ENCODE measurements around the gene ERMARD. TPM values are rescaled to one million over a fixed set of nuclear protein-coding genes. Genes with fewer than 3 reads are reported as not detected.

ERMARD gene
- total RNA-seq, 3 donors from 2014 or later, result 16.6 to 25.2 (median 23.1) TPM

DNA sequence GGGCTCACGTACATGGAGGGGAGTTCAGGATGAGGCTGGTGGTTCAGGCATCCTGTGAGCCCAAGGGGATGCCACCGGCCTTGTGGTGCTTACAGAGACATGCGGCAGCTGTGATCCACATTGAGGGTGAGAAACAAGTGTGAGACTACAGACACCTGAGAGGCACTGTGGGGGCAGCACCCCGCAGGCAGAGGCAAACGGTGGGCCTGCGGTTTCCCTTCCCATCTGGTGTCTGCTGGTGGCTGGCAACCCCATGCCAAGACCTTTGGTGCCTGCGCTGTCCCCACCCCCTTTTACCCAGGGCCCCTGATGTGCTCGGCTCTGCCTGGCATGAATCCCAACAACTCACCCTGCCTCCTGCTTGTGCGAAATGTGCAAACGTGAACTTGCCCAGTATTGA, 42.0 kb downstream of the ERMARD start:
- no peak for ATAC-seq
- TF ChIP-seq, protein P1, sequence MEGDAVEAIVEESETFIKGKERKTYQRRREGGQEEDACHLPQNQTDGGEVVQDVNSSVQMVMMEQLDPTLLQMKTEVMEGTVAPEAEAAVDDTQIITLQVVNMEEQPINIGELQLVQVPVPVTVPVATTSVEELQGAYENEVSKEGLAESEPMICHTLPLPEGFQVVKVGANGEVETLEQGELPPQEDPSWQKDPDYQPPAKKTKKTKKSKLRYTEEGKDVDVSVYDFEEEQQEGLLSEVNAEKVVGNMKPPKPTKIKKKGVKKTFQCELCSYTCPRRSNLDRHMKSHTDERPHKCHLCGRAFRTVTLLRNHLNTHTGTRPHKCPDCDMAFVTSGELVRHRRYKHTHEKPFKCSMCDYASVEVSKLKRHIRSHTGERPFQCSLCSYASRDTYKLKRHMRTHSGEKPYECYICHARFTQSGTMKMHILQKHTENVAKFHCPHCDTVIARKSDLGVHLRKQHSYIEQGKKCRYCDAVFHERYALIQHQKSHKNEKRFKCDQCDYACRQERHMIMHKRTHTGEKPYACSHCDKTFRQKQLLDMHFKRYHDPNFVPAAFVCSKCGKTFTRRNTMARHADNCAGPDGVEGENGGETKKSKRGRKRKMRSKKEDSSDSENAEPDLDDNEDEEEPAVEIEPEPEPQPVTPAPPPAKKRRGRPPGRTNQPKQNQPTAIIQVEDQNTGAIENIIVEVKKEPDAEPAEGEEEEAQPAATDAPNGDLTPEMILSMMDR (IDR thresholded peaks at IDR 0.05), result no peak
- no peaks in the 10 kb centered on the region for H3K9me3 ChIP-seq
- intact Hi-C loops (cut with DNase I, micrococcal nuclease), result no loop called here
- no peak overlapping the region for H3K4me3 ChIP-seq
- no peak for DNase-seq
- H3K36me3 ChIP-seq (ENCODE audit: low read depth), result no peaks in the 10 kb centered on the region
- peaks cover 9% of the 10 kb centered on the region for H3K4me1 ChIP-seq (ENCODE audit: low read depth)

DNA sequence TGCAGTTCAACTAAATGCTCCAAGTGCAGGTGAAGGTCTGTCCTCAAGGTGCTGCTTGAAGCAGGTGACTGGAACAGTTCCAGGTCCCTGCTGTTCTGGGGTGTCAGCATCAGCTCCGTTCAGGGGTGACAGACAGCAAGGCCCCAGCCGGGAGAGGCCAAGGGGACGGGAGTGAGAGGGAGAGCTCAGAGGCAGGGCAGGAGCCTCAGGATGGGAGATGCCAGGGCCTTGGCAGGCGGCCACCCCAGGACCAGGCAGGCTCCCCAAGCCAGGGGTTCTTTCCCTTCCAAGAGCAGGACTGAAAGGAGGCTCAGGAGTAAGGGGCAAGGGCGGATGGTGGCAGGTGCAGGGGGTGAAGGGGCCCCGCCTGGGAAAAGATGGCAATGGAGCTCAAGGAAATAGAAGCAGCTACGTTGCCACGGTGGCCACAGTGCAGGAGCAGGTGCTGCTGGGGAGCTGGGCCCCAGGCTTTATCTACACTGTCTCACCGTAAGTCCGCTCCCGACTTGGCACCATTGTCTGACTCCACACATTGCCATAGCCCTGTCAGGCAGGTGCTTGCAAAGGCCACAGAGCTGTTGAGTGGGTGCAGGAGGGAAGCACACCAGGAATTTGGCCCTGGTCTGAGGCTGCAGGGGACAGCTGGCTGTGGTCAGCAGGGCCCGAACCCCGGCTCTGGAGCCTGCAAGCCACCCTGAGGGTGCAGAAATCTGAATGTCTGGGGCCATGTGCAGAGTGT, 43.1 kb downstream of the ERMARD start:
- TF ChIP-seq, protein P1 (IDR thresholded peaks at IDR 0.05), result no peak
- Histone ChIP-seq H3K4me3 (no peak overlapping the region), H3K36me3 (ENCODE audit: low read depth) (no peaks in the 10 kb centered on the region), H3K4me1 (ENCODE audit: low read depth) (peaks cover 8% of the 10 kb centered on the region), H3K9me3 (no peaks in the 10 kb centered on the region)
- intact Hi-C loops (cut with DNase I, micrococcal nuclease), result no loop called here
- DNase-seq (no peak), ATAC-seq (peak; percentile 20)

DNA sequence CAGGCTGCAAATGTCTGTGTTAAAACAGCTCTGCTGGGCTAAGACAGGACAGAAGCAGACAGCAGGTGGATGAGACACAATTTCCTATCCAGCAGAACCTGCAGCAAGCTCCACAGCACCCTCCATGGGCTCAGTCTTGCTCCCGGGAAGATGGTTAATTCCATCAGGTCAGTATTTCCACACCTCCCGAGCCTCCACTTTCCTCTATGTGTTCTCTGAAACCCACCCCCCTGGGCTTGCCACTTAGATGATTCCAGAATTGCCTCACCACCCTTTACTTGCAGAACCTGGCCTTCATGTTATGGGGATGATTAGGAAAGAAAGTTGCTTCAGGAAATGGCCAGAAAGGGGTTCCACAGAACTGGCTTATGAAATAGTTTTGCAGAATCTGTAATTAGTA, 43.8 kb downstream of the ERMARD start:
- Histone ChIP-seq H3K4me1 (ENCODE audit: low read depth) (peaks cover 4% of the 10 kb centered on the region), H3K4me3 (no peak overlapping the region), H3K36me3 (ENCODE audit: low read depth) (no peaks in the 10 kb centered on the region), H3K9me3 (no peaks in the 10 kb centered on the region)
- TF ChIP-seq, protein P1 (IDR thresholded peaks at IDR 0.05), result no peak
- intact Hi-C loops (cut with DNase I, micrococcal nuclease), result no loop called here
- no peak for DNase-seq
- no peak for ATAC-seq

DNA sequence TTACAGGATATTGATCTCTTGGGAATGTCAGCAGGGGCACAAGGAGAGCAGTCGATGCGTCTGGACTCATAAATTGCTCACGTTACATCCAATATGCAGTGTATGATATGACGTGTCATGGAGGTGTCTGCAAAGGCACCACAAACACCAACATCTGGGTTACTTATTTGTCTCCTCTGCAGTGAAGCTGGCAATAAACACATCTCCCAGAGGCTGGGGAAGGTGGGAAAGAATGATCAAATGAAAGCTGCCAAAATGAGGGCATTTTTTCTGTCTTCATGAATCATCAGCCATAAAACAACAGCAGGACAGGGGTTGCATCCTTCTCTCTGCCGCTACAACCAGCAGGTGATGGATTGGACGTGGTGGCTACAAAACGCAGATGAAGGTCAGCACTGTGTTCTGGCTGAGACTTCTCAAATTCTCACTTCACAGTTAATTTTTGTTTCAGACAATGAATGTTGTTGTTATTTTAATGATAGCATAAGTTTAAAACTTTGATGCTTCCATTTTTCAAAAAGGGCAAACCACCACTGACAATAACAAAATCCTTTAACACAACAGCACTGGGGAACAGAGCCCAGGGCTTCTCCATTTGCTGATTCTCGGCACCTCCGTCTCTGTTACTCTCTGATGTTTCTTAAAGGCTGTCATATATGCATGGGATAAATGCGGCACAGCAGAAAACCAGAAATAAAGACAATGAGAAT, 47.5 kb downstream of the ERMARD start:
- DNase-seq (no peak), ATAC-seq (no peak)
- Histone ChIP-seq H3K4me3 (no peak overlapping the region), H3K4me1 (ENCODE audit: low read depth) (peaks cover 14% of the 10 kb centered on the region), H3K36me3 (ENCODE audit: low read depth) (no peaks in the 10 kb centered on the region), H3K9me3 (no peaks in the 10 kb centered on the region)
- TF ChIP-seq, protein P1 (IDR thresholded peaks at IDR 0.05), result no peak
- intact Hi-C loops (cut with DNase I, micrococcal nuclease), result no loop called here

DNA sequence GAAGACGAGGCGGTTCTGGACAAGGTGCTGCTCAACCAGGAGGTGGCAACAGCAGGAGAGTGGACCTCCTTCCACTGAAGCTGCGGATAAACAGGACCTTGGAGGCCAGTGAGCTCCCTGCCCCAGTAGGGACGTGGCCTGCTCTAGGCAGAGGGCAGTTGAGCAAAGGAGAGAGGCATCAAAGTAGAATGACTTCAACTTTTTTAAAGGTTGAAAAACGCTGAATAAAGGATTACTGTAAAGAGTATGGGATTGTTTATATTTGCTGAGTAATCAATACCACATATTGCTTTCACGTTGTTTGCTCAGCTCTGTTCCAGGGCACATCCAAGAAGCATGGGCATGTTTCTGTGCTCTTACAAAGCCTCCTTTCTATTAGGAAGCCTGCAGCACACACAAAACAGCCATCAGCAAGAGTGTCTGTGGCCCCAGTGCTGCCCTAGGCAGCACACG, 48.1 kb downstream of the ERMARD start:
- no peak for DNase-seq
- H3K4me3 ChIP-seq, result no peak overlapping the region
- no peaks in the 10 kb centered on the region for H3K9me3 ChIP-seq
- ATAC-seq, result no peak
- no peaks in the 10 kb centered on the region for H3K36me3 ChIP-seq (ENCODE audit: low read depth)
- TF ChIP-seq, protein P1 (IDR thresholded peaks at IDR 0.05), result no peak
- intact Hi-C loops (cut with DNase I, micrococcal nuclease), result no loop called here
- H3K4me1 ChIP-seq (ENCODE audit: low read depth), result peaks cover 14% of the 10 kb centered on the region
